ENCODE data around the gene FN3K.

FN3K gene

GRCh38 chr17:82734987-82735866 lies at the start of gene FN3K:
Gene FN3K, plus strand, starts transcription at chr17:82735615. Its CDS starts 22 bp downstream, at chr17:82735637.
- peak; percentile 87 for DNase-seq

DNA sequence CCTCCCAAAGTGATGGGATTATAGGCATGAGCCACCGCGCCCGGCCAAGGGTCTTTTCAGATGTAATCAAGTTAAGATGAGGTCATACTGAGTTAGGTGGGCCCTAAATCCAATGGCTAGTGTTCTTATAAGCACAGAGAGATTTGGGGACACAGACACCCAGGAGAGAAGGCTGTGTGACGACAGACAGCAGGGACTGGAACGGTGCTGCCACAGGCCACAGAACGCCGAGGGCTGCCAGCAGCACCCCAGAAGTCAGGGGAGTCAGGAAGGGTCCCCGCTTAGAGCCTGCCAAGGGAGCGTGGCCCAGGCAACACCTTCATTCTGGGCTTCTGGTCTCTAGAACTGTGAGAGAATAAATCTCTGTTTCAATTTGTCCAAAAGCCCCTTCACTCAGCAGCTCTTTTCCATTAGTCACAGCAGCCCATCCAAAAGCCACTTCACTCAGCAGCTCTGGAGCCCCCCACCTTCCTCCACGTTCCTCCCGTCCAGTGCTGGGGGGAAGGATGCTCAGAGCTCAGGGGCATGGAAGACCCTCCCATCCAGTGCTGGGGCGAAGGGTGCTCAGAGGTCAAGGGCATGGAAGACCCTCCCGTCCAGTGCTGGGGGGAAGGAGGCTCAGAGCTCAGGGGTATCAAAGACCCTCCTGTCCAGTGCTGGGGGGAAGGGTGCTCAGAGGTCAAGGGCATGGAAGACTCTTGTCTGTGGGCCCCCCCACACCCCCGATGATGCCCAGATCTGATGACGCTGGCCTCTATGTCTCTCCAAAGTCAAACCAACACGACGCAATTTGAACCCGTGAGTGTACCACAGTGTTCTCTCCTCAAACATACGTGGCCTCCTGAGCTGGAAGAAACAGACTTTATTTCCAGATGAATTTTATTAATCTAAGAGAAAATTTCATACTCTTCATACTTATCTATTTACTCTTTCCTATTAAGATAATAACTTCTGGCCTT lies 48.8 kb upstream of the FN3K start:
- DNase-seq: no peak

DNA sequence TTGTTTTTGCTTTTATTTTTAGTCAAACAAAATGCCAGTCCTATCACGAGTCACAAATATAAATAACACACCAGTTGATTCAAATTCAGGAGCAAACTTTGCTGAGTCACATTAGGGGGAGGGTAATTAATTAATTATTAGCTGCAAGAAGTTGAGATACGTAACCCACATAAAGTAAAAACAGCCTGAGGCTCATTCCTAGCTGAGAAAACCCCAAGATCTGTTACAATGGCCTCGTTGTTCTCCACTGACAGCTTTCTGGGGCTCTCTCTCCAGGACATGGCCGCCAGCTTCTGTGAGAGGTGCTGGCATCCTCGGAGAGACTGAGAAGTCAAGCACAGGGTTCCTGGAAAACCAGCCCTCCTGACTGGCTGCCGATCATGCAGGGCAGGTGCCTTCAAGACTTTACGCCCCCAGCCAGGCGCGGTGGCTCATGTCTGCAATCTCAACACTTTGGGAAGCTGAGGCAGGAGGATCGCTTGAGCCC lies 48.0 kb upstream of the FN3K start:
- DNase-seq: no peak

DNA sequence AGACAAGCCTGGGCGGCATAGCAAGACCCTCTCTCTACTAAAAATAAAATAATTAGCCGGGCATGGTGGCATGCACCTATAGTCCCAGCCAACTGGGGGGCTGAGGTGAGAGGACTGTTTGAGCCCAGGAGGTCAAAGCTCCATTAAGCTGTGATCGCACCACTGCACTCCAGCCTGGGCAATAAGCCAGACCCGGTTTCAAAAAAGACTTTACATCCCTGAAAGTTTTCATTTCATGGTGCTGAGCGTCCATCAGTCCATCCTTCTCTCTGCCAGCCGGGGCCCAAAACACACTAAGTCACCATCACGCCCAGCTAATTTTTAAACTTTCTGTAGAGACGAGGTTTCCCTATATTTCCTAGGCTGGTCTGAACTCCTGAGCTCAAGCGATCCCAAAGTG lies 47.5 kb upstream of the FN3K start:
- no peak for DNase-seq

DNA sequence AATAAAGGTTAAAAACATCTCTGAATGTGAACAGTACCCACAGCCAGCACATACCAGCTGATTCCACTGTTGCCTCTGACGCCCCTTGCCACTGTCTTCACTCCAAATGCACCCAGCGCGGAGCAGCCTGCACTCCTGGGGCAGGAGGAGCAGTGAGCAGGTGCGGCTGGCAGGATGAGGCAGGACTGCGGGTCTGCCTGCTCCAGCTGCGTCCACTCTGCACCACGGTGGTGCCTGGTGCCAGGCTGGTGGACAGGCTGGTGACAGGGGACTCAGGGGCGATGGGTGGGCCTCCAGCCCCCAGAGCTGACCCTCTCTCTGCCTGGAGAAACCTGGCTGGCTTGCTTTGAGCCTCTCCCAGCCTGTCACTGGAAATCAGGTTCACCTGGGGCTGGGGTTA lies 46.3 kb upstream of the FN3K start:
- DNase-seq: no peak

GRCh38 chr17:82690786-82691489 lies 44.5 kb upstream of the FN3K start:
- DNase-seq: no peak

- no peak for DNase-seq
Observed at GRCh38 chr17:82691714-82692113, 43.7 kb upstream of the FN3K start.

GRCh38 chr17:82692268-82692667 lies 43.1 kb upstream of the FN3K start:
- DNase-seq: no peak

GRCh38 chr17:82693168-82693867 lies 42.1 kb upstream of the FN3K start:
- DNase-seq: no peak

DNA sequence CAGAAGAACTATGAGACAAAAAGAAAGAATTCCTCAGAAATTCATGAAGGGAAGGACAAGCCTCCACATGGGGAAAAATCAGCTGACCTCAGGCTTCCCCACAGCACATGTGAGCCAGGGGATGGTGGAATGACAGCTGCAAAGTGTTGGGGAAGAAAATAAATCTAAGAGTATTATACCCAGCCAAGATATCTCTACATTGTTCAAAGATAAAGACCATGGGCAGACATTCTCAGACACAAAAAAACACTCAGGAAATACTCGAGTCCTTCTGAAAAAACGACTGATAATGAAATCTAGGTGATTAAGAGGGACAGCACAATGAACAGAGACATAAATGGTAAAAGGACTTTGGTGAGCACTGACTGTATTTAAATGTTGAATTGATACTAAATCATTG lies 40.8 kb upstream of the FN3K start:
- no peak for DNase-seq

GRCh38 chr17:82696259-82696658 lies 39.2 kb upstream of the FN3K start:
- no peak for DNase-seq

DNA sequence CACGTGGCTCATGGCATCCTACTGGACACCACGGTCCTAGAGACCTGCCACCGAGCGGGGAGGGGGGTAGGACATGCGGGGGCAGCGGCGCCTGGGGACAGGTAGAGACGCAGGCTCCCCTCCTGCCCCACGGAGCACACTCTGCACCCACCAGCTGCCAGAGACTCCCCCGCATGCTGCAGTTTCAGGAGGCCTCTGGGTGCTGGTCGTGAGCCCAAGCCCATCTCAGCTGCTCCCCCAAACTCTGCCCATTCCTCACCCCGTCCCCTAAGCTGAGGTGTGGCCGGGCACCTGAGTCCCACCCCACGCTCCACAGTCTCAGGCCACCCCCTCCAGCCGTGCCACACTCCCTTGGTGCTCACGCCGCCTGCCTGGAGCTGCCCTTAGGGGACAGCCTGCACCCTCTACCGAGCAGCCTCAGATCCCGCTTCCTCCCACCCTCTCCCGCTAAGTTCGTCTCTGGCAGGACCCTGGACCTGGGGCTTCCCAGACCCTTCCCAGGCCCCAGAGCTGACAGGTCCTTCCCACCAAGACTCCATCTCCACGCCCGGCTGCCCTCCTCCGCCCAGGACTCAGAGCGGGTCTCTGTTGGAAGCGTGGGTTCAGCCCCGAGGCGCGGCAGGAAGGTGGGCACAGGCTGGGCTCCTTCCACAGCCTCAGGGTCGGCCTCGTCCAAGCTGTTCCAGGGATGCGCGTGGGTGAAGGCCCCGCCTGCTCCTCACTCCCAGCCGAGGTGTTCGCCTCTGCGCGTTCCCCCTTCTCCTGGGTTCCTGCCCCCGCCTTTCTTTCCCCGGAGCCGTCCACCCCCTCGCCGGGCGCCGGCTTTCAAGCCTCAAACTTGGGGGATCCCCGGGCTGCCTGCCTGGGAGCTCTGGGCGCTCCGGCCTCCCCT lies 38.3 kb upstream of the FN3K start:
- no peak for DNase-seq

- DNase-seq: no peak
Observed at GRCh38 chr17:82697808-82698064, 37.7 kb upstream of the FN3K start.

DNA sequence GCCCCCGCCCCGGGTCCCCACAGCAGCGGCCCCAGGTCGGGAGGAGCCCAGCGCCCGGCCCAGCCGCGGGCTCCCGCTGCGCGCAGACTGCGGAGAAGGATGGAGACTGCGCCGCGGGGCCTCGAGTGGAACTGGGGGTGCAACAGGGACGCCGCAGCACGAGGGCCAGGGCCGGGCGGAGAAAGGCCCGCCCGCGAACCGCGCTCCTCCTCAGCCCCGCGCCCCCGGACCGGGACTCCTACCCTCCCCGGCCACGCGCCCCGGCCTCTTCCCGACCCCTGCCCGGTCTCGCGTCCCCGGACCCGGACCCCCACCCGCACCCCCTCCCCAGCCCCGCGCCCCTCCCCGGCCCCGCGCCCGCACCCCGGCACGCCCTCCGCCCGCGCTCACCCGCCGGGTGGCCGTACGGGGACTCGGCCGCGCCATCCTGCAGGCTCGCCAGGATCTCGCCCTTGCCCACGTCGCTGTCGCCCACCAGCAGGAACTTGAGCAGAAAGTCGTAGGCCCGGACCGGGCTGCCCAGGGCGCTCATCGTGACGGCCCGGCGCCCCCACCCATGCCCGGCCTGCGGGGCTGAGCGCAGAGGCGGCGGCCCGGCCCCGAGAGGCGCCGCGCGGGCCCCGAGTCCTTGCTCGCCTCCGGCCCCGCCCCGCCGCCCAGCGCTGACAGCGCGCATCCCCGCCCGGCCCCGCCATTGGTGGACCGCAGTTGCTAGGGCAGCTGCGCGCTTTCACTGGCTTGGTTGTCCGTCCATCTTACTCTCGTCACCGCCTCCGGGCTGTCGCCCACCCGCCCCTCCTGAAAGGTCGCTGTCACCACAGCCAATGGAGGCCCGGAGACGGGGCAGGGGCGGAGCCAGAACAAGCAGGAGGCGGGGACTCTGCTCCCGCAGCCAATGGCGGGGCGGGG lies 37.1 kb upstream of the FN3K start, which contains the start of gene RAB40B:
Gene RAB40B (minus strand): TSS at position 634 of the 909 bp plus-strand sequence. CDS start 102 bp downstream, at position 532.
- peak; percentile 99 for DNase-seq

- DNase-seq: no peak
Observed at GRCh38 chr17:82698974-82699442, 36.4 kb upstream of the FN3K start.

GRCh38 chr17:82699551-82699950 lies 35.9 kb upstream of the FN3K start:
- no peak for DNase-seq

DNA sequence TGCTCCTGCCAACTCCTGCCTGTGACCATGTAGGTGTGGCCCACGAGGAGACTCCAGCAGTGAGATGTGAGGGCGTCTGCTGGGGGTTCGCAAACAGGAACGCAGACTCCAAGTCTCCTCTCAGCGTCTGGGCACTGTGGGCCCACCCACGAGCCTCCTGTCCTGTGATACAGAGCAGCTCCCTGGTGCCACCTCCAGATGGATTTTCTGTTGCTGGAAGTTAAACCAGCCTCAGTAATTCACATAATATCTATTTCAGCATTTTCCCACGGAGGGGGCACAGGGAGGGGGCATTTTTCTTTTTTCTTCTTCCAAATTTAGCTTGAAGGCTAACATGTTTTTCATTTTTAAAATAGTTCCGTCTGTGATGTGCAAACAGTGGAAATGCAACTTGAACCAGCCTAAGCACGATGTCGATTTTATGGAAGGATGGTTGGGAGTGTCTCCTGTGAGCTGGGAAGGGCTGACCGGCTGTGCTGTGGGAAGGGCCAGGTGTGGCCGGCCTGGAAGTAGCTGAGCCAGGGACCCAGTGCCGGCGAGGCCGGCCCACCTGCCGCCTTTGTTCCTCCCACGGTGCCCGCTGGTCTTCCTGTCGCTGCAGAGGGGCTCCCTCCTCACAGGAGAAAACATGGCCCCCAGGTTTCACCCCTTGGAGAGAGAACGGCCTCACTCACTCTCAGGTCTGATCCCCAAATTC lies 33.0 kb upstream of the FN3K start:
- no peak for DNase-seq

DNA sequence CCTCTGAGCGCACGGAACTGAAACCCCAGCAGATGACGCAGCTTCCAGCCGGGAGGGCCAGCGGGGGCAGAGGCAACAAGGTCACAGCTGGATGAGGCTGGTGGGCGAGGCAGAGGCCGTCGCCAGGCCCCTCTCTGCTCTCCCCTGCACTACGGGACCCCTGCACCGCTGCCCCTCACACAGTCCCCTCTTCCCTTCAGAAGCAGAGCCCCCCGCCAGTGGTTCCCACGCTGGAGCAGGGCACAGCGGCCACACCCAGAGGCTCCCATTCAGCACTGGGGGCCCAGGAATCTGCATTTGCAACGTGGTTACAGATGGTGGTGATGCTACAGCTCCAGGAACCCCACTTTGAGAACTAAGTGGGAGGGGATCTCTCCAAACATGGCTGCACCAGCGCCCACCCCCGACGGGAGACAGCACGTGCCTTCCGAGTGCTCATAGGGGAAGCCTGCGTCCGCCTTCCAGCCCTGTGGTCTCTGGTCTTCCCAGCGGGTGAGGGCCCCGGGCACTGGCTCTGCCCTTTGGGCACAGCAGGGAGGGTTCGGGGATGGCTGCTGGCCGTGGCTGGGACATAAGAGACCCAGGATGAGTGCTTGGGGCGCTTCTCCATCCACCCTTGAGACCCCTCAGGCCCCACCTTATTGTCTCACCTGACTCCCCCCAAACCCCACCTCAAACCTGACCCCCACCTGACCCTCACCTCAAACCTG lies 32.2 kb upstream of the FN3K start:
- no peak for DNase-seq

Data from right forelimb (tissue), 1 donor.